C4-2B (cell line): ENCODE data around the gene C1QTNF9.

ENCODE experiments used
- CTCF ChIP-seq: fragments of 450-650 bp; conservative IDR thresholded peaks from 2 replicates; pipeline ENCODE4 v1.5.1; 2017; ENCODE audit warnings: mild to moderate bottlenecking
- ZFX ChIP-seq: fragments of 450-650 bp; IDR thresholded peaks from 2 replicates; pipeline ENCODE4 v1.6.1; 2017

- TF ChIP-seq CTCF, result no peak
- no peak for TF ChIP-seq ZFX
Measured at GRCh38 chr13:24328145-24328544, 18.8 kb downstream of the C1QTNF9 start.
